HepG2 (cell line): Measurements from ENCODE around the gene GCH1. TPM values are rescaled to one million over a fixed set of nuclear protein-coding genes. Genes with fewer than 3 reads are reported as not detected.

Experiments
- ADNP ChIP-seq: sonication (generic); formaldehyde crosslinking; IDR thresholded peaks from 2 replicates; pipeline ENCODE4 v1.4.0; 2020; ENCODE audit warnings: missing genetic modification reagents
- BORCS8-MEF2B ChIP-seq: sonication (generic); formaldehyde crosslinking; IDR thresholded peaks from 2 replicates; pipeline ENCODE4 v1.8.0; 2022; ENCODE audit warnings: mild to moderate bottlenecking, missing genetic modification reagents
- CHCHD3 ChIP-seq: sonication (generic); formaldehyde crosslinking; IDR thresholded peaks from 2 replicates; pipeline ENCODE4 v1.8.0; 2022; ENCODE audit warnings: mild to moderate bottlenecking, missing genetic modification reagents, moderate library complexity
- EED ChIP-seq: sonication (generic); formaldehyde crosslinking; IDR thresholded peaks from 2 replicates; pipeline ENCODE4 v1.5.0; 2020; ENCODE audit warnings: mild to moderate bottlenecking, missing genetic modification reagents
- FOXO1 ChIP-seq: sonication (generic); formaldehyde crosslinking; IDR thresholded peaks from 2 replicates; pipeline ENCODE4 v1.4.0; 2020; ENCODE audit warnings: missing genetic modification reagents
- GATAD1 ChIP-seq: IDR thresholded peaks from 2 replicates; pipeline ENCODE4 v1.6.1; 2016; ENCODE audit warnings: missing genetic modification reagents, missing compliant biosample characterization
- MEIS2 ChIP-seq: sonication (generic); formaldehyde crosslinking; IDR thresholded peaks from 2 replicates; pipeline ENCODE4 v1.9.0; 2021; ENCODE audit warnings: mild to moderate bottlenecking, missing genetic modification reagents
- MIXL1 ChIP-seq: IDR thresholded peaks from 2 replicates; pipeline ENCODE4 v1.6.1; 2016
- NR1H2 ChIP-seq: sonication (generic); formaldehyde crosslinking; IDR thresholded peaks from 2 replicates; pipeline ENCODE4 v1.8.1; 2022; ENCODE audit warnings: low read depth, missing genetic modification reagents, borderline replicate concordance
- PAWR ChIP-seq: sonication (generic); formaldehyde crosslinking; IDR thresholded peaks from 2 replicates; pipeline ENCODE4 v1.4.0; 2020; ENCODE audit warnings: missing genetic modification reagents, mild to moderate bottlenecking, borderline replicate concordance
- REST ChIP-seq, 2 experiments: IDR thresholded peaks; 2 replicates each; pipeline ENCODE4 v1.6.1; 2011 to 2012; ENCODE audit warnings: low read length in 2 of 2, borderline replicate concordance in 1 of 2, low read depth in 1 of 2, mild to moderate bottlenecking in 1 of 2, moderate library complexity in 1 of 2
- SKIL ChIP-seq: sonication (generic); formaldehyde crosslinking; IDR thresholded peaks from 2 replicates; pipeline ENCODE4 v1.8.0; 2022; ENCODE audit warnings: missing genetic modification reagents, mild to moderate bottlenecking, moderate library complexity, borderline replicate concordance
- SPEN ChIP-seq: sonication (generic); formaldehyde crosslinking; IDR thresholded peaks from 2 replicates; pipeline ENCODE4 v1.5.1; 2020; ENCODE audit warnings: low read depth, mild to moderate bottlenecking, missing genetic modification reagents
- TBX2 ChIP-seq: sonication (generic); formaldehyde crosslinking; IDR thresholded peaks from 2 replicates; pipeline ENCODE4 v1.5.0; 2020; ENCODE audit warnings: missing genetic modification reagents, mild to moderate bottlenecking, borderline replicate concordance
- ZFP36L2 ChIP-seq: sonication (generic); formaldehyde crosslinking; IDR thresholded peaks from 2 replicates; pipeline ENCODE4 v1.4.0; 2020; ENCODE audit warnings: missing genetic modification reagents
- ZNF326 ChIP-seq: sonication (generic); formaldehyde crosslinking; IDR thresholded peaks from 2 replicates; pipeline ENCODE4 v1.4.0; 2020; ENCODE audit warnings: missing genetic modification reagents, borderline replicate concordance
- ZNF343 ChIP-seq: sonication (generic); formaldehyde crosslinking; IDR thresholded peaks from 2 replicates; pipeline ENCODE4 v1.4.0; 2020; ENCODE audit warnings: mild to moderate bottlenecking, missing genetic modification reagents
- ZNF468 ChIP-seq: sonication (generic); formaldehyde crosslinking; IDR thresholded peaks from 2 replicates; pipeline ENCODE4 v1.8.0; 2022; ENCODE audit warnings: mild to moderate bottlenecking, moderate library complexity, missing genetic modification reagents
- ZNF550 ChIP-seq: sonication (generic); formaldehyde crosslinking; IDR thresholded peaks from 2 replicates; pipeline ENCODE4 v1.4.0; 2020; ENCODE audit warnings: mild to moderate bottlenecking, missing genetic modification reagents, borderline replicate concordance
- ZNF678 ChIP-seq: sonication (generic); formaldehyde crosslinking; IDR thresholded peaks from 2 replicates; pipeline ENCODE4 v1.4.0; 2020; ENCODE audit warnings: mild to moderate bottlenecking, missing genetic modification reagents
- ZNF776 ChIP-seq: sonication (generic); formaldehyde crosslinking; IDR thresholded peaks from 2 replicates; pipeline ENCODE4 v1.4.0; 2020; ENCODE audit warnings: mild to moderate bottlenecking, missing genetic modification reagents
- ZNF83 ChIP-seq: sonication (generic); formaldehyde crosslinking; IDR thresholded peaks from 2 replicates; pipeline ENCODE4 v1.4.0; 2020; ENCODE audit warnings: missing genetic modification reagents, mild to moderate bottlenecking, borderline replicate concordance
- polyA plus RNA-seq, 8 experiments: library from polyadenylated mRNA; depleted of rRNA in 3 of 8; stranded (reverse) in 7 of 8; unstranded in 1 of 8; fragments of >200 nt; fragmentation: Illumina TruSeq in 4 of 8; extraction: Trizol in 4 of 8; gene quantifications; 2 replicates each; pipeline versions ENCODE4 v1.2.1 to v1.2.3, GENCODE V29; 2011 to 2016; ENCODE audit warnings: low read depth in 4 of 8, missing spikeins in 1 of 8, mixed read lengths in 1 of 8; ENCODE audit not compliant: insufficient read depth in 1 of 8
- total RNA-seq, 5 experiments: library from RNA; depleted of rRNA; stranded (reverse); fragments of >200 nt; fragmentation: Illumina TruSeq; extraction: Trizol; gene quantifications; 2 replicates each; pipeline ENCODE4 v1.2.3, GENCODE V29; 2016; ENCODE audit warnings: low read depth in 1 of 5
- TF ChIP-seq, protein P1 (sequence below): sonication (generic); formaldehyde crosslinking; IDR thresholded peaks from 2 replicates; pipeline ENCODE4 v1.5.0; 2020; ENCODE audit warnings: missing genetic modification reagents

The GCH1 gene
- total and polyA plus RNA-seq, 2 of the 13 experiments (the other 11 are each of a cell fraction or from before 2014, with no cell fraction given), result 15.0 to 25.2 TPM

DNA sequence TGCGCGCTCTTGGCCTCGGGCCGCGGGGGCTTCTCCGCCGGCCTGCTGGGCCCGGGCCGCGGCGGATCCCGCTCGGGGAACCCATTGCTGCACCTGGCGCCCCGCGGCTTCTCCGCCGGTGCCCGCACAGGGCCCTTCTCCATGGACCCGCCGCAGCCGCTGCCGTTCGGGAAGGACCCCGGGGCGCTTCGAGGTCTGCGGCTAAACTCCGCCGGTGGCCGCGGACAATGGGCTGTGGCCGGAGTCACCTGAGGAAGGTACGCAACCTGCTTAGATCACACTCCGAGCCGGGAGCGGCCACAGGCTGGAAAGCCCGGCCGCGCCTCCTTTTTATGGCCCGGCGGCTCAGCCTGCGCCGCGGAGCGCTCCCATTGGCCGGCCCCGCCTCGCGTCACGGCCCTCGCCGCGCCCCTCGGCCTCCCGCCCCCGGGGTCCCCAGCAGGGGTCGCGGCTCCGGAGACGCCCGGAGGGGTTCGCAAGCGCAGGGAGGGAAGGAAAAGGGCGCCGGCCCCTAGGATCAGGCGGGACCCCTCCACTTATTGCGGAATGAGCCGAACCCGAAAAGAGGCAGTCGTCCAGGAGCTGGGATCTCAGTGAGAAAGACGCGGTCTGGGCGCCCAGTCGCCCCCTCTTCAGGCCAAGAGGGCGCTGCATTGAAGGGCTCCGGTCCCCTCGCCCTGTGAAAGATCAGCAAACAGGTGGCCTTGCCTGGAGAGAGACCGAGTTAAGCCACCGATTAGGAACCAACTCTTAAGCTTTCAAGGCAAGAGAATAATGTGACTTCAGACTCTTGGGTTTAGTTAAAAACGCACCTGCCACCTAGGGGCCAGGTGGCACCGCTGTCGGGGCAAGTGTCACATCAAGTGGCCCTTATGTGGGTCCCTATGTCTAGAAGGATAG lies at the start of gene GCH1 (continued):
- TF ChIP-seq ZNF83 (no peak), ZFP36L2 (no peak), TBX2 (peak; percentile 50; the same call in 1 of the 2 replicates), FOXO1 (peak; percentile 36; the same call in 1 of the 2 replicates), ZNF343 (CRISPR knock-in tag) (peak; percentile 40; the same call in 1 of the 2 replicates), CHCHD3 (no peak), MIXL1 (CRISPR knock-in tag) (no peak; the same call in 1 of the 2 replicates), ZNF678 (no peak; the same call in 1 of the 2 replicates), ADNP (CRISPR knock-in tag) (no peak; the same call in 1 of the 2 replicates), MEIS2 (no peak), SKIL (CRISPR knock-in tag) (no peak), EED (0 out of 2 replicates have a peak, but pooled peaks have one; percentile 50), ZNF468 (no peak), PAWR (0 out of 2 replicates have a peak, but pooled peaks have one; percentile 51), ZNF326 (CRISPR knock-in tag) (no peak), NR1H2 (CRISPR knock-in tag) (no peak), BORCS8-MEF2B (CRISPR knock-in tag) (peak; percentile 48; the same call in 1 of the 2 replicates), REST (IDR thresholded peaks at IDR 0.05; ENCODE audit: borderline replicate concordance in 1 of 2, low read depth in 1 of 2, low read length in 2 of 2) (no peak), GATAD1 (0 out of 2 replicates have a peak, but pooled peaks have one; percentile 9), ZNF550 (CRISPR knock-in tag) (no peak), ZNF776 (CRISPR knock-in tag) (0 out of 2 replicates have a peak, but pooled peaks have one; percentile 24), SPEN (CRISPR knock-in tag) (peak; percentile 24; the same call in 1 of the 2 replicates)
- TF ChIP-seq, protein P1, sequence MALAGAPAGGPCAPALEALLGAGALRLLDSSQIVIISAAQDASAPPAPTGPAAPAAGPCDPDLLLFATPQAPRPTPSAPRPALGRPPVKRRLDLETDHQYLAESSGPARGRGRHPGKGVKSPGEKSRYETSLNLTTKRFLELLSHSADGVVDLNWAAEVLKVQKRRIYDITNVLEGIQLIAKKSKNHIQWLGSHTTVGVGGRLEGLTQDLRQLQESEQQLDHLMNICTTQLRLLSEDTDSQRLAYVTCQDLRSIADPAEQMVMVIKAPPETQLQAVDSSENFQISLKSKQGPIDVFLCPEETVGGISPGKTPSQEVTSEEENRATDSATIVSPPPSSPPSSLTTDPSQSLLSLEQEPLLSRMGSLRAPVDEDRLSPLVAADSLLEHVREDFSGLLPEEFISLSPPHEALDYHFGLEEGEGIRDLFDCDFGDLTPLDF (CRISPR knock-in tag), result 0 out of 2 replicates have a peak, but pooled peaks have one; percentile 3
